ENCODE measurements around the gene SEMA3C.

The SEMA3C gene

GRCh38 chr7:80748363-80749042 is 170.3 kb downstream of the SEMA3C start:
- in situ Hi-C loops (cut with MboI; ENCODE audit: low sequenced_read_pairs): no loop called here

- in situ Hi-C loops (cut with MboI; ENCODE audit: low sequenced_read_pairs): no loop called here
Measured at GRCh38 chr7:80740778-80741545, 177.9 kb downstream of the SEMA3C start.

GRCh38 chr7:80736371-80737125 is 182.3 kb downstream of the SEMA3C start:
- in situ Hi-C loops (cut with MboI; ENCODE audit: low sequenced_read_pairs): no loop called here

GRCh38 chr7:80735330-80735729 is 183.5 kb downstream of the SEMA3C start:
- in situ Hi-C loops (cut with MboI; ENCODE audit: low sequenced_read_pairs): no loop called here

- in situ Hi-C loops (cut with MboI; ENCODE audit: low sequenced_read_pairs): no loop called here
Measured at GRCh38 chr7:80734011-80734410, 184.8 kb downstream of the SEMA3C start.

GRCh38 chr7:80733333-80733915 is 185.4 kb downstream of the SEMA3C start:
- in situ Hi-C loops (cut with MboI; ENCODE audit: low sequenced_read_pairs): no loop called here

- in situ Hi-C loops (cut with MboI; ENCODE audit: low sequenced_read_pairs): no loop called here
Measured at GRCh38 chr7:80732630-80733029, 186.2 kb downstream of the SEMA3C start.

- in situ Hi-C loops (cut with MboI; ENCODE audit: low sequenced_read_pairs): no loop called here
Measured at GRCh38 chr7:80731281-80731680, 187.6 kb downstream of the SEMA3C start.

GRCh38 chr7:80729591-80730320 is 189.1 kb downstream of the SEMA3C start:
- in situ Hi-C loops (cut with MboI; ENCODE audit: low sequenced_read_pairs): no loop called here

- in situ Hi-C loops (cut with MboI; ENCODE audit: low sequenced_read_pairs): no loop called here
Measured at GRCh38 chr7:80726666-80727065, 192.2 kb downstream of the SEMA3C start.

- in situ Hi-C loops (cut with MboI; ENCODE audit: low sequenced_read_pairs): no loop called here
Measured at GRCh38 chr7:80725181-80725611, 193.7 kb downstream of the SEMA3C start.

- in situ Hi-C loops (cut with MboI; ENCODE audit: low sequenced_read_pairs): loop anchor here (25.0 kb wide), 1 partner anchor 738 kb away; no protein-coding TSS in a partner anchor
Measured at GRCh38 chr7:80724249-80724871, 194.5 kb downstream of the SEMA3C start.

GRCh38 chr7:80722616-80723195 is 196.1 kb downstream of the SEMA3C start:
- in situ Hi-C loops (cut with MboI; ENCODE audit: low sequenced_read_pairs): loop anchor here (25.0 kb wide), 1 partner anchor 740 kb away; no protein-coding TSS in a partner anchor

- in situ Hi-C loops (cut with MboI; ENCODE audit: low sequenced_read_pairs): loop anchor here (25.0 kb wide), 1 partner anchor 740 kb away; no protein-coding TSS in a partner anchor
Measured at GRCh38 chr7:80721883-80722615, 196.8 kb downstream of the SEMA3C start.

- in situ Hi-C loops (cut with MboI; ENCODE audit: low sequenced_read_pairs): loop anchor here (25.0 kb wide), 1 partner anchor 742 kb away; no protein-coding TSS in a partner anchor
Measured at GRCh38 chr7:80720146-80720545, 198.7 kb downstream of the SEMA3C start.

GRCh38 chr7:80719261-80719660 is 199.6 kb downstream of the SEMA3C start:
- in situ Hi-C loops (cut with MboI; ENCODE audit: low sequenced_read_pairs): loop anchor here (25.0 kb wide), 1 partner anchor 743 kb away; no protein-coding TSS in a partner anchor

GRCh38 chr7:80711531-80711930 is 207.3 kb downstream of the SEMA3C start:
- in situ Hi-C loops (cut with MboI; ENCODE audit: low sequenced_read_pairs): loop anchor here (25.0 kb wide), 1 partner anchor 751 kb away; no protein-coding TSS in a partner anchor

- in situ Hi-C loops (cut with MboI; ENCODE audit: low sequenced_read_pairs): loop anchor here (25.0 kb wide), 1 partner anchor 754 kb away; no protein-coding TSS in a partner anchor
Measured at GRCh38 chr7:80708123-80708522, 210.7 kb downstream of the SEMA3C start.
